GM18508 (cell line): ENCODE data around the gene GTF2H1.
"Not testable (repeated sequence)": the region's sequence is repeated elsewhere in the genome, so short reads cannot be mapped to it uniquely, and the experiment has no call there.

Experiments
- ATAC-seq: cut with Tn5 transposase; IDR thresholded peaks from one replicate; pipeline ENCODE4 v1.9.1; 2021; ENCODE audit warnings: moderate number of reproducible peaks; ENCODE audit not compliant: insufficient read depth, unreplicated experiment

The GTF2H1 gene

DNA sequence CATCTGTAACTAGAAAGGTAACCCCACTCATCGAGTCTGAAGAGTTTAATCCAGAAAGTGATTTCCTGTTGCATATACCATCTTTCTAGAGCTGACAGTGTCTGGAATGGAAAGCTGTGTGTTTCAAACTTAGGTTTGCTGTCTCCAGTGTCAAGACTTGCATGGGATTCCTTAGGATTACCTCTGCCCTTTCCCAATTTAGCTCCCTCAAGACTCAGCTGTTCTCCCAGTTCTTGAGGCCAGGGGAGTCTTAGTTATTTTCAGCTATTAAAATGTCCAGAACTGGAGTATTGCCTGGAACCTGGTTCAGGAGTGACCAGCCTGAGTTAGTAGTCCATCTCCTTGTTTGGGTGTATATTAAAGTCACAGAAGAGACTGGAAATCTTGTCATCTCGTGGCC, 47.0 kb downstream of the GTF2H1 start:
- no peak for ATAC-seq

DNA sequence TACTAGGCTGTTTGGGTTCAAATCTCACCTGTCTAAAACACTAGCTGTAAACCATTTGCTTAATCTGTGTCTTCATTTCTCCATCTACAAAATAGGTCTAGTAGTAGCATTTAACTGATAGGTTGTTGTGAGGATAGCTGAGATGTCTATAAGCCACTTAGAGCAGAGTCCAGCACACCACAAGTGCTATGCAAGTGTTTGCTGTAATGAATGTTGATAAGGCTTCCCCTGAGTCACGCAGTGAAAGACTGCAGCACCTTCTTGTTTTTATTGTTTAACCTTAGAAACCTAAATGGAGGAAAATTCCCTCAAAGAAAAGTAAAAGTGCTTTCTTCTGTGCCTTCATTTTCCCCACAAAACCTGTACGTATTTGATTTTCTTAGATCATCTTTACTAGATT, 48.9 kb downstream of the GTF2H1 start:
- ATAC-seq = no peak

GRCh38 chr11:18372201-18372600, 49.8 kb downstream of the GTF2H1 start:
- no peak for ATAC-seq

DNA sequence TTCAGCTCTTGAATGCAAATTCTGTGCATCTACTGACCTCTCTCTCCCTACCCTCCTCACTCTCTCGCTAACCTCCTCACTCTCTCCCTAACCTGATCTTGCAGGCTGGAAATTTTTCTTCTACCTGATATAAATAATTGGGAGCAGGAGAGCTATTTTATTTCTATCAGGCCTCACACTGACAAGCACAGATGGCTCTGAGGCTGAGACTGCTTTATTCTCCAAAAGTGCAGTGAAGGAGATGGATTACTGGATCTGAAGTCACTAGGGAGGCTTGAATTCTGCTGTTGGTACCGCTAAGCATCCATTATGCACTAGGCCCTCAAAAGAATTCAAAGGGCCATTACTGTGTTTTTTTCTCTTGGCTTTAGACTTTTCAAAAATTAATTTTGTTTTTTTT, 52.6 kb downstream of the GTF2H1 start:
- ATAC-seq = no peak

- no peak for ATAC-seq
Observed at GRCh38 chr11:18375941-18376340, 53.6 kb downstream of the GTF2H1 start.

DNA sequence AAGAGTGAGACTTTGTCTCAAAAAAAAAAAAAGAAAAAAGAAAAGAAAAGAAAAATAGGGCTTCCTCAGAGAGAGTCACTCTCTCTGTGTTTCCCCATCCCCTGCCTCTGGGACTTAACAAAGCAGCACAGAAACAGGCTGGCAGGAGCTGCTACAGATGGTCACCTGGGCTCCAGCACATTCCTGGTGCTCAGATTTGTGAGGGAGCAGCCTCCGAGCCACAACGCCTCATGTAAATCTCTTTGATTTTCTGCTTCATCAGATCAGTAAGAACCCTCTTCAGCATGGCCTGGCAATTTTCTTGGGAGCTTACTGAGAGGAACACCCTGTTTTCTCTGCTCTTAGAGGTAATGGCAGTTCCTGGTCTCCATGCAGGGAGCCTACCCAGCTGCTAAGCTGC, 56.8 kb downstream of the GTF2H1 start:
- ATAC-seq = no peak

GRCh38 chr11:18383388-18384156, 61.2 kb downstream of the GTF2H1 start:
- ATAC-seq = peak; percentile 87

DNA sequence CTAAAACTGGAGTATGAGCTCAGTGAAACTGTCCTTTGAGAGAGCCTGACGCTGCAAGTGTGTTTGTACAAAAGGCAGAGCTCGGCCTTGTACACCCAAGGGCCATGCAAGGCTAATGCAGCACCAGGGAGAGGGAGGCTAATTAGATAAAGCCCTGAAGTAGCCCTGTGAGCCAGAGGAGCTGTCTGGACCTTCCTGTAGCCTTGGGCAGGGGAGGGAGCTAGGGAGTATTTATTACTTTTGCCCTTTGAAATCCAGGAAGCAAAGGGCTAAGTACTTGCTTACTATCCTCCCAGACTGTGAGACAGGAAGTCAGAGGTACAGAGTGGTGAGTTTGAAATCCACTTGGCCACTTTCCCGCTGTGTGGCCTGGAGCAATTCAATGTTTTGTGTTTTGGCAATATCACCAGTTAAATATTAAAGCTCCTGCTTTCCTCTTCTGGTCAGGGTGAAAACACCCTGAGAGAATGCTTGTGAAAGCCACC, 61.8 kb downstream of the GTF2H1 start:
- peak; percentile 19 for ATAC-seq

DNA sequence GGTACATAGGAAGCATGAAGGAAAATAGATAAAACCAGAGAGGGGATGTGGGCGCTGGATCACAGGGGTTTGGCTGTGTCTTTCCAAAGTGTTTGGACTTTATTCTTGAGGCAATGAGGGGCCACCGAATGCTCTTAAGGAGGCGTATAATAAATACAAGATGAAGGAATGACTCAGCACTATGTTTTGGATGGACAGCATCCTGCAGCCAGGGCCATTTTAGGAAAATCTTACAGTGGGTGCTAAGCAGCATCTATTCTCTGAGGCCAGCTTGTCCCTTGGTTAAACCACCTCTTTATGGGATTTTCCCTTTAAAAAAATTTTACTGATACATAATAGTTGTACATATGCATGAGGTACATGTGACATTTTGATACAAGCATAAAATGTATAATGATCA, 67.7 kb downstream of the GTF2H1 start:
- no peak for ATAC-seq

- no peak for ATAC-seq
Observed at GRCh38 chr11:18392434-18393321, 70.3 kb downstream of the GTF2H1 start.

DNA sequence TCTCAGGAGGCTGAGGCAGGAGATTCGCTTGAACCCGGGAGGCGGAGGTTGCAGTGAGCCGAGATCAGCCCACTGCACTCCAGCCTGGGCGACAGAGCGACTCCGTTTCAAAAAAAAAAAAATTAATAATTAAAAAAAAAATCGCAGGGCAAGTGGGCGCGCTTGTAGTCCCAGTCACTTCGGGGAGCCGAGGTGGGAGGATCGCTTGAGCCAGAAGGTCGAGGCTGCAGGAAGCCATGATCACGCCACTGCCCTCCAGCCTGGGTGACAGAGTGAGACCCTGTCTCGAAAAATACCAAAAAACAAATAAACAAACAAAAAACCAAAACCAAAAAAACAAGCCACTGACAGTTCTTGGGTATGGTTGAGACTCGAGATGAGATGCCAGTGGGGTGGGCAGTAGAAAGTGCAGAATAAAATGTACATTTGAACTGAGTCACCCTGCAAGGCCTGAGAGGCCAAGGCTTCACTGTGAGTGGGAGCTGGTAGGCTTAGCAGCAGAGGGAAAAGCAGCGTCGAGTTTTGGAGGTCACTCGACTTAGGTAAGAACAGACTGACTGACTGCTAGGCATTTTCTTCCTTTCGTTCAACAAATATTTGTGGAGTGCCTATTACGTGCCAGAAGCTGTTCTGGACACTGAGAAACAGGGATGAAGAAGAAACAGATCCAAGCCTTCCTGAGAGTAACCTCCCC, 71.4 kb downstream of the GTF2H1 start:
- ATAC-seq = no peak

- ATAC-seq = peak; percentile 41
Observed at GRCh38 chr11:18394275-18394927, 72.0 kb downstream of the GTF2H1 start, which contains the start of gene LDHA. TSS of gene LDHA (plus strand) at chr11:18394563. CDS start at chr11:18396843, 2,280 bp downstream.

DNA sequence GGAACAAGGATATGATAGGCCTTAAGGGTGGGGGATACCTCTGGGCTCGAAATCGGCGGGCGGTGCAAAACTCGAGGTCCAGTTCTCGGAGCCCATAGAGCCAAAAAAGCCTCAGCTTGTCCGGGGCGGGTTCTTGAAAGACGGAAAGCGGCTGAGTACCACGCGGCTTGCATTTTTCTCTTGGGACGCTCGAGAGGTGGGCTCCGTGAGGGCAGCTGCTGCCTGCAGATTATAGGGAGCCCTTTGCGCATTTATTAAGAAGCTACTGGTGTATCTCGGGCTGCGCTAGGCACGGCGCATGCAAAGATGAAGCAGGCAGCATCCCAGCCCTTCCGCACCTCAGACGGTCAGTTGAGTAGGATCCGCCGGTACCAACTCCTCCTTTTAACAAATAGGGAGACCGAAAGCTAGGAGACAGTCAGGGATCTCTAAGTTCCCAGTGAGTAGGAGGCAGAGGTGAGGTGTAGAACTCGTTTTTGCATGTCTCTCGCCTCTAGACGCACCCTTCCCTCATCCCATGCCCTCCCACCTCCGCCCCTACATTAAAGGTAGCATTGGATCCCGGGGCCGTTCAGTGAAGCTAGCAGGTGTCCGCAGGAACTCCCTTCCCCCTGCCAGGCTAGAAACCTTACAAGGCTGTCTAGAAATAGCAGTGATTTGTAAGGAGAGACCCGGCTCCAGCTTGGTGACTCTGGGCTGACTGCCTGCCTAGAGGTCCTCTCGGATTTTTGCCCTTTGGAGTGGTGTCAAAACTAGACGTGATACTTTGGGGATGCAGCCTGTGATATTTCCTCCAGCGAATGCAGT, 72.8 kb downstream of the GTF2H1 start:
- no peak for ATAC-seq

GRCh38 chr11:18395735-18396504, 73.6 kb downstream of the GTF2H1 start:
- peak; percentile 32 for ATAC-seq

- no peak for ATAC-seq
Observed at GRCh38 chr11:18397921-18398320, 75.6 kb downstream of the GTF2H1 start.

DNA sequence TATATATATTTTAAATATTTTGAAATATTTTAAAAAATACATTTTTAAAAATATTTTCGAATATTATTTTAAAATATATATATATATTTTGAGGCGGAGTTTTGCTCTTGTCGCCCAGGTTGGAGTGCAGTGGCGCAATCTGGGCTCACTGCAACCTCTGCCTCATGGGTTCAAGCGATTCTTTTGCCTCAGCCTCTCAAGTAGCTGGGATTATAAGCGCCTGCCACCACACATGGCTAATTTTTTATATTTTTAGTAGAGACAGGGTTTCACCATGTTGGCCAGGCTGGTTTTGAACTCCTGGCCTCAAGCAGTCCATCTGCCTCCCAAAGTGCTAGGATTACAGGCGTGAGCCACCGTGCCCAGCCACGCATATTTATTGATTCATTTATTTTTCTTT, 78.7 kb downstream of the GTF2H1 start:
- not testable (repeated sequence) for ATAC-seq

DNA sequence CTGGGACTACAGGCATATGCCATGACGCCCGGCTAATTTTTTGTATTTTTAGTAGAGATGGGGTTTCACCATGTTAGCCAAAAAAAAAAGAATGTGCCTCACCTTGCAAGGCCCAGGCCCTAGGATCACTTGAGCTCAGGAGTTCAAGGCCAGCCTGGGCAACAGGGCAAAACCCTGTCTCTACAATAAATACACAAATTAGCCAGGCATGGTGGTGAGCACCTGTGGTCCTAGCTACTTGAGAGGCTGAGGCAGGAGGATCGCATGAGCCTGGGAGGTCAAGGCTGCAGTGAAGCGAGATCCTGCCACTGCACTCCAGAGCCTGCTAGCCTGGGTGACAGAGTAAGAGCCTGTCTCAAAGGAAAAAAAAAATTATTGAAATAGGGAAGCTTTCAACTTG, 81.7 kb downstream of the GTF2H1 start:
- ATAC-seq = no peak

- not testable (repeated sequence) for ATAC-seq
Observed at GRCh38 chr11:18407400-18407799, 85.0 kb downstream of the GTF2H1 start.
